Activated CD4-positive, alpha-beta memory T cell treated with anti-CD3 and anti-CD28 coated beads, Interleukin-2, amount 10 ng/mL, durations not matched to agents 7 days and 5 days (primary cell): ENCODE data around the gene CYB5RL. TPM values are rescaled to one million over a fixed set of nuclear protein-coding genes. Genes with fewer than 3 reads are reported as not detected.
"Not testable (repeated sequence)": the region's sequence is repeated elsewhere in the genome, so short reads cannot be mapped to it uniquely, and the experiment has no call there.

Experiments used
- CTCF ChIA-PET: fragments of 350-600 bp; sonication (Branson Sonifier 250); formaldehyde crosslinking; loops from one replicate; lab custom pipeline; 2021; ENCODE audit warnings: antibody characterized with exemption, inconsistent platforms; lab: Charles Lee
- POLR2A ChIA-PET: fragments of 350-600 bp; sonication (Branson Sonifier 250); formaldehyde crosslinking; loops from one replicate; lab custom pipeline; 2021; ENCODE audit warnings: antibody characterized with exemption; lab: Charles Lee
- DNase-seq: peaks from one replicate; pipeline ENCODE4 v3.0.0-alpha.2; 2020
- H3K27ac Mint-ChIP-seq: one replicate; pipeline ENCODE4 v1.8.0; 2021; ENCODE audit warnings: mild to moderate bottlenecking, mixed read lengths
- H3K27me3 Mint-ChIP-seq: one replicate; pipeline ENCODE4 v1.8.0; 2021; ENCODE audit warnings: mixed read lengths
- H3K36me3 Mint-ChIP-seq: one replicate; pipeline ENCODE4 v1.8.0; 2021; ENCODE audit warnings: low read depth, mixed read lengths
- H3K4me1 Mint-ChIP-seq: one replicate; pipeline ENCODE4 v1.8.0; 2021; ENCODE audit warnings: mixed read lengths
- H3K4me3 Mint-ChIP-seq: one replicate; pipeline ENCODE4 v1.8.0; 2021; ENCODE audit warnings: mild to moderate bottlenecking, mixed read lengths
- H3K9me3 Mint-ChIP-seq: one replicate; pipeline ENCODE4 v1.8.0; 2021; ENCODE audit warnings: mixed read lengths
- total RNA-seq, 2 experiments: library from RNA; stranded (reverse); gene quantifications; one replicate each; pipeline ENCODE4 v1.2.3, GENCODE V29; 2021

Gene CYB5RL
- total RNA-seq, 2 experiments from 2014 or later: 8.9 to 10.0 TPM

- ChIA-PET CTCF (interaction anchor here (0.6 to 1.6 kb wide), 3 partner anchors 7 to 316 kb away, joined by 3 to 6 read pairs (median 4); no protein-coding TSS in a partner anchor), POLR2A (interaction anchor here (1.4 kb wide), 1 partner anchor 28 kb away, joined by 3 read pairs; no protein-coding TSS in a partner anchor)
- Mint-ChIP-seq H3K27me3 (no peaks in the 10 kb centered on the region), H3K4me3 (no peak overlapping the region), H3K9me3 (no peaks in the 10 kb centered on the region), H3K4me1 (peaks cover 18% of the 10 kb centered on the region), H3K27ac (no peak overlapping the region), H3K36me3 (no peaks in the 10 kb centered on the region)
- no peak for DNase-seq
These were observed 25.7 kb downstream of the CYB5RL start for GRCh38 chr1:54174106-54174505.

GRCh38 chr1:54173681-54174080 lies 26.1 kb downstream of the CYB5RL start:
- CTCF ChIA-PET: interaction anchor here (0.6 to 1.6 kb wide), 3 partner anchors 8 to 316 kb away, joined by 3 to 6 read pairs (median 4); no protein-coding TSS in a partner anchor
- H3K9me3 Mint-ChIP-seq: no peaks in the 10 kb centered on the region
- H3K4me1 Mint-ChIP-seq: peaks cover 18% of the 10 kb centered on the region
- no peak overlapping the region for H3K4me3 Mint-ChIP-seq
- POLR2A ChIA-PET: interaction anchor here (1.4 kb wide), 1 partner anchor 28 kb away, joined by 3 read pairs; no protein-coding TSS in a partner anchor
- H3K36me3 Mint-ChIP-seq: no peaks in the 10 kb centered on the region
- no peaks in the 10 kb centered on the region for H3K27me3 Mint-ChIP-seq
- H3K27ac Mint-ChIP-seq: no peak overlapping the region
- no peak for DNase-seq

- CTCF ChIA-PET: interaction anchor here (0.6 to 1.6 kb wide), 5 partner anchors 8 to 317 kb away, joined by 3 to 6 read pairs (median 4); no protein-coding TSS in a partner anchor
- no peaks in the 10 kb centered on the region for H3K27me3 Mint-ChIP-seq
- H3K4me3 Mint-ChIP-seq: no peak overlapping the region
- no peak overlapping the region for H3K27ac Mint-ChIP-seq
- no peak for DNase-seq
- H3K9me3 Mint-ChIP-seq: no peaks in the 10 kb centered on the region
- peaks cover 18% of the 10 kb centered on the region for H3K4me1 Mint-ChIP-seq
- POLR2A ChIA-PET: interaction anchor here (1.4 kb wide), 1 partner anchor 29 kb away, joined by 3 read pairs; no protein-coding TSS in a partner anchor
- no peaks in the 10 kb centered on the region for H3K36me3 Mint-ChIP-seq
These were observed 26.9 kb downstream of the CYB5RL start for GRCh38 chr1:54172614-54173599.

- CTCF ChIA-PET: interaction anchor here (1.6 to 2.3 kb wide), 2 partner anchors 10 to 328 kb away, joined by 4 to 6 read pairs; no protein-coding TSS in a partner anchor
- peaks cover 18% of the 10 kb centered on the region for H3K4me1 Mint-ChIP-seq
- H3K36me3 Mint-ChIP-seq: no peaks in the 10 kb centered on the region
- no peak overlapping the region for H3K27ac Mint-ChIP-seq
- DNase-seq: no peak
- POLR2A ChIA-PET: no interaction called here
- H3K9me3 Mint-ChIP-seq: no peaks in the 10 kb centered on the region
- H3K27me3 Mint-ChIP-seq: no peaks in the 10 kb centered on the region
- H3K4me3 Mint-ChIP-seq: no peak overlapping the region
These were observed 28.2 kb downstream of the CYB5RL start for GRCh38 chr1:54171606-54172005.

GRCh38 chr1:54171016-54171415 lies 28.8 kb downstream of the CYB5RL start:
- Mint-ChIP-seq H3K4me3 (no peak overlapping the region), H3K4me1 (peaks cover 18% of the 10 kb centered on the region), H3K9me3 (no peaks in the 10 kb centered on the region), H3K36me3 (no peaks in the 10 kb centered on the region), H3K27me3 (no peaks in the 10 kb centered on the region), H3K27ac (no peak overlapping the region)
- ChIA-PET POLR2A (no interaction called here), CTCF (interaction anchor here (1.6 to 2.3 kb wide), 2 partner anchors 11 to 329 kb away, joined by 4 to 6 read pairs; no protein-coding TSS in a partner anchor)
- no peak for DNase-seq

GRCh38 chr1:54169068-54169467 lies 30.8 kb downstream of the CYB5RL start:
- POLR2A ChIA-PET: no interaction called here
- Mint-ChIP-seq H3K27me3 (no peaks in the 10 kb centered on the region), H3K36me3 (no peaks in the 10 kb centered on the region), H3K27ac (no peak overlapping the region), H3K4me3 (no peak overlapping the region), H3K9me3 (no peaks in the 10 kb centered on the region), H3K4me1 (peaks cover 15% of the 10 kb centered on the region)
- DNase-seq: no peak
- CTCF ChIA-PET: interaction anchor here (1.0 to 2.7 kb wide), 2 partner anchors 13 kb away, joined by 3 to 8 read pairs; no protein-coding TSS in a partner anchor

- POLR2A ChIA-PET: no interaction called here
- H3K4me3 Mint-ChIP-seq: no peak overlapping the region
- no peak overlapping the region for H3K27ac Mint-ChIP-seq
- H3K36me3 Mint-ChIP-seq: no peaks in the 10 kb centered on the region
- H3K27me3 Mint-ChIP-seq: no peaks in the 10 kb centered on the region
- peaks cover 10% of the 10 kb centered on the region for H3K4me1 Mint-ChIP-seq
- DNase-seq: no peak
- CTCF ChIA-PET: interaction anchor here (2.7 kb wide), 1 partner anchor 13 kb away, joined by 8 read pairs; no protein-coding TSS in a partner anchor
- no peaks in the 10 kb centered on the region for H3K9me3 Mint-ChIP-seq
These were observed 31.4 kb downstream of the CYB5RL start for GRCh38 chr1:54168206-54168965.

- DNase-seq: no peak
- CTCF ChIA-PET: interaction anchor here (2.7 kb wide), 1 partner anchor 14 kb away, joined by 8 read pairs; no protein-coding TSS in a partner anchor
- Mint-ChIP-seq H3K27me3 (no peaks in the 10 kb centered on the region), H3K4me3 (no peak overlapping the region), H3K27ac (no peak overlapping the region), H3K9me3 (no peaks in the 10 kb centered on the region), H3K4me1 (peaks cover 6% of the 10 kb centered on the region), H3K36me3 (no peaks in the 10 kb centered on the region)
- POLR2A ChIA-PET: no interaction called here
These were observed 32.2 kb downstream of the CYB5RL start for GRCh38 chr1:54167422-54168139.

- H3K4me1 Mint-ChIP-seq, POLR2A ChIA-PET, H3K9me3 Mint-ChIP-seq, H3K27ac Mint-ChIP-seq, DNase-seq, H3K27me3 Mint-ChIP-seq, H3K4me3 Mint-ChIP-seq, H3K36me3 Mint-ChIP-seq: not testable (repeated sequence)
- CTCF ChIA-PET: interaction anchor here (2.7 kb wide), 1 partner anchor 15 kb away, joined by 8 read pairs; no protein-coding TSS in a partner anchor
These were observed 33.5 kb downstream of the CYB5RL start for GRCh38 chr1:54166357-54166756.

- no peak for DNase-seq
- POLR2A ChIA-PET: interaction anchor here (1.0 kb wide), 1 partner anchor 35 kb away, joined by 3 read pairs; the partner anchor contains the start of genes CYB5RL and MRPL37
- CTCF ChIA-PET: interaction anchor here (0.7 kb wide), 1 partner anchor 67 kb away, joined by 3 read pairs; no protein-coding TSS in a partner anchor
- H3K4me1 Mint-ChIP-seq: no peaks in the 10 kb centered on the region
- H3K36me3 Mint-ChIP-seq: no peaks in the 10 kb centered on the region
- no peak overlapping the region for H3K27ac Mint-ChIP-seq
- H3K9me3 Mint-ChIP-seq: no peaks in the 10 kb centered on the region
- H3K4me3 Mint-ChIP-seq: no peak overlapping the region
- H3K27me3 Mint-ChIP-seq: no peaks in the 10 kb centered on the region
These were observed 34.7 kb downstream of the CYB5RL start for GRCh38 chr1:54165146-54165545.

- ChIA-PET CTCF (no interaction called here), POLR2A (no interaction called here)
- no peak overlapping the region for H3K4me3 Mint-ChIP-seq
- no peaks in the 10 kb centered on the region for H3K9me3 Mint-ChIP-seq
- no peaks in the 10 kb centered on the region for H3K36me3 Mint-ChIP-seq
- H3K4me1 Mint-ChIP-seq: no peaks in the 10 kb centered on the region
- no peaks in the 10 kb centered on the region for H3K27me3 Mint-ChIP-seq
- no peak overlapping the region for H3K27ac Mint-ChIP-seq
- DNase-seq: no peak
These were observed 36.3 kb downstream of the CYB5RL start for GRCh38 chr1:54163573-54163972.

- ChIA-PET CTCF (no interaction called here), POLR2A (no interaction called here)
- no peaks in the 10 kb centered on the region for H3K9me3 Mint-ChIP-seq
- H3K27ac Mint-ChIP-seq: no peak overlapping the region
- H3K4me3 Mint-ChIP-seq: no peak overlapping the region
- DNase-seq: no peak
- H3K27me3 Mint-ChIP-seq: no peaks in the 10 kb centered on the region
- H3K36me3 Mint-ChIP-seq: no peaks in the 10 kb centered on the region
- H3K4me1 Mint-ChIP-seq: no peaks in the 10 kb centered on the region
These were observed 36.8 kb downstream of the CYB5RL start for GRCh38 chr1:54163051-54163450.
